ENCODE measurements around the gene PRDX5. TPM values are rescaled to one million over a fixed set of nuclear protein-coding genes. Genes with fewer than 3 reads are reported as not detected.

The PRDX5 gene
- total and polyA plus RNA-seq, 9 of the 15 experiments (the other 6 are each of a cell fraction or from before 2014, with no cell fraction given): 40.8 to 327 (median 204) TPM

GRCh38 chr11:64305691-64306562 lies 12.0 kb upstream of the PRDX5 start (continued):
- no peak for TF ChIP-seq CEBPZ (IDR thresholded peaks at IDR 0.05; ENCODE audit: borderline replicate concordance, low read depth, low read length)
- TF ChIP-seq TRIM28 (IDR thresholded peaks at IDR 0.05): no peak
- no peak for TF ChIP-seq RBM15 (IDR thresholded peaks at IDR 0.05; ENCODE audit: insufficient read depth, low read length)
- no peak for TF ChIP-seq IRF1 (CRISPR knock-in tag; IDR thresholded peaks at IDR 0.05; ENCODE audit: borderline replicate concordance)
- TF ChIP-seq E2F6 (IDR thresholded peaks at IDR 0.05; ENCODE audit: borderline replicate concordance in 1 of 2, extremely low read depth in 1 of 2, insufficient read depth in 1 of 2, insufficient read length in 1 of 2, low read depth in 1 of 2, low read length in 1 of 2, poor library complexity in 1 of 2, severe bottlenecking in 1 of 2): peak; percentile 25 to 65
- no peak for TF ChIP-seq NBN (IDR thresholded peaks at IDR 0.05; ENCODE audit: low read depth)
- no peak for TF ChIP-seq CBFA2T3 (IDR thresholded peaks at IDR 0.05)
- TF ChIP-seq RBBP5 (IDR thresholded peaks at IDR 0.05; ENCODE audit: borderline replicate concordance, insufficient read depth, low read length, poor library complexity, severe bottlenecking): no peak
- no peak for TF ChIP-seq SFPQ (IDR thresholded peaks at IDR 0.05; ENCODE audit: low read depth, low read length)
- no peak for TF ChIP-seq ZNF23 (CRISPR knock-in tag; IDR thresholded peaks at IDR 0.05)
- no peak for TF ChIP-seq POLR2AphosphoS2 (IDR thresholded peaks at IDR 0.05; ENCODE audit: low read length)
- TF ChIP-seq ARNT (IDR thresholded peaks at IDR 0.05): no peak
- TF ChIP-seq IRF2 (CRISPR knock-in tag; IDR thresholded peaks at IDR 0.05): no peak
- TF ChIP-seq ZNF655 (CRISPR knock-in tag; IDR thresholded peaks at IDR 0.05): no peak
- peak; percentile 83 for TF ChIP-seq TFAP4 (CRISPR knock-in tag; IDR thresholded peaks at IDR 0.05; ENCODE audit: borderline replicate concordance)
- TF ChIP-seq C11orf30 (IDR thresholded peaks at IDR 0.05; ENCODE audit: low read depth): no peak
- TF ChIP-seq ZSCAN29 (IDR thresholded peaks at IDR 0.05): no peak
